ENCODE results near the gene ZYG11B.
"Not testable (repeated sequence)": the region's sequence is repeated elsewhere in the genome, so short reads cannot be mapped to it uniquely, and the experiment has no call there.

ZYG11B gene

DNA sequence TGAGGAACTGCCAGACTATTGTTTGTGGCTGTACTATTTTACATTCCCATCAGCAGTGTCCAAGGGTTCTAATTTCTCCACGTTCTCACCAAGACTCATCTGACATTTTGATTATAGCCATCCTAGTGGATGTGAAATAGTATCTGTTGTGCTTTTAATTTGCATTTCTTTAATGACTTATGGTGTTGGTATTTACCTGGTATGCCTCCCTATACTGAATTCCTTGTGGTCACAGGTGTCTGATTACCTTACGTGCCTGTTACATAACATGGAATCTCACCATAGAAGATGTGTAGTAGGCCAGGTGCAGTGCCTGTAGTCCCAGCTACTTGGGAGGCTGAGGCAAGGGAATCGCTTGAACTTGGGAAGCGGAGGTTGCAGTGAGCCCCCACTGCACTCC lies 129.8 kb downstream of the ZYG11B start:
- no peak for DNase-seq

GRCh38 chr1:52857443-52857842 lies 131.2 kb downstream of the ZYG11B start:
- no peak for DNase-seq

DNA sequence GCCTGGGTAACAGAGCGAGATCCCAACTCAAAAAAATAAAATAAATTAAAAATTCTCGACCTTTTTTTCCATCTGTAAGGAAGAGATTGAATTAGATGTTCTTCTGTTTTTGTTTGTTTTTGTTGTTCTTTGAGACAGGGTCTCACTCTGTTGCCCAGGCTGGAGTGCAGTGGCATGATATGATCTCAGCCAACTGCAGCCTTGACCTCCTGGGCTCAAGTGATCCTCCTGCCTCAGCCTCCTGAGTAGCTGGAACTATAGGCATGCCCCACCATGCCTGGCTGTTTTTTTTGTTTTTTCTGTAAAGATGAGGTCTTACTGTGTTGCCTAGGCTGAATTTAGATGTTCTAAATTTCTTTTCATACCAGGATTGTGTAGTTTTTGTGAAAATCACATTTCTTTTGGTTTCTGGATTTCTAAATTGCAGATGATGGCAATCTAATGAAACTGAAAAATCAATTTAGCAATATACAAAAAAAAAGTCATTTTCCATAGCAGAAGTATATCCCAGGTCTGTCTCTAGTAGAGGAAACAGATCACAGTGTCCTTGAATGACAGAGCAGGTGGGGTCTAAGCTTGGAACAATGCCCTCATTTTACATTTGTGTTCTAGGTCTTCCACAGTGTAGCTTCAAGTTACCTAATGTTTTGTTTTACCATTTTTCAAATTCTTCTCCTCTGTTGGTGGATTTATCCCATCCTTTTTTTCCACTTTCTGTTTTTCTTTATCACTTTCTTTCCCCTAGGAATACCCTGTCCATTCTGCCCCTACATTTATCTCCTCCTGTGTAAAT lies 136.6 kb downstream of the ZYG11B start:
- DNase-seq, result no peak

DNA sequence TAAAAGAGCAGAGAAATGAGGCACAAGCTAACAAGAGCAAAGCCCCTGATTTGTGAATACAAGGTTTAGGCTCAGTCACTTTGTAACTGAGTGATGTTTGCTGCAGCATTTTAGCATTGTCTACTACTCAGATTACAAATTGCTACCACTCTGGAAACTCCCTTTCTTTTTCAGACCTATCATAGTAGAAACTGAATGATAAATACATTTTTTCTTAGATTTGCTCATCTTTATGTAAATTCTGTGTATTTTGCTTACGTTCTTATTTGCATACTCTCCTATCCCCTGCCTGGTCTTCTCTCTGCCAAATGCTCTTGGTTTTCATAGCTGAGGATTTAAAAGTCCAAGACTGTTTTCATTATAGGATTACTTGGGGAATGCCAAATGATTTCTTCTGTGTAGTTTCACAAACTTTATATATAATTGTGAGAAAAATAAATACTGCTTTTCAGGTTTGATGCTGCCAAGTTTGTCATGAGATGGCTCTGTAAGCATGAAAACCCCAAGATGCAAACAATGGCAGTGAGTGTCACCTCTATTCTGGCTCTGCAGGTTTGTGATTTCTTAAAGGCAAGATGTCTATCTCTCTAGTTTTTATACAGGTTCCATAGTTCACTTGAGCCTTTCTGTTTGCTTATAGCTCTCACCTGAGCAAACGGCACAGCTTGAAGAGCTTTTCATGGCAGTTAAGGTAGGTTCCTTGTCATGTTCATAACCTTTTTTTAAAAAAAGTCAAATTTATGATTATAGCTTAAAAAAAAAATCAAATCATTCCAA lies 141.0 kb downstream of the ZYG11B start:
- no peak for DNase-seq

- not testable (repeated sequence) for DNase-seq
Observed at GRCh38 chr1:52869727-52870126, 143.5 kb downstream of the ZYG11B start.

DNA sequence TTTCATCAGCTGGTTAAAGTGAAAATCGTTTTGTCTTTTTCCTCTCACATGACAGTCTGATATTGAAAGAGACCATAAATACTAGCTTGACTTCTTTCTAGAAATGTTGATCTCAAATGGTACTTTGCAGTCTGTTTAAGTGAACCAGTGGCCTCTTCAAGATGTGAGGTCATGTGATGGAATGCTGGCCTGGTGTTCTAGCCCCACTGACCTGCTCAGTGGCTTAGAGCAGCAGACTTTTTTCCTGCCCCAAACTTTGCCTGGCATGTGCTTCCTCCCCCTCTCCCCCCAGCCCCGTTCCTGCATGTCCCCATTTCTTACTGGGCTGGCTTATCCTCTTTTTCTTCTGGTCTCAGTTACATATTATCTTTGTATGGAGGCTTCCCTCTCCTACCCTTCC lies 150.6 kb downstream of the ZYG11B start:
- no peak for DNase-seq

All from SIG-M5 (cell line).